Skin of body (tissue), 2 donors: ENCODE results near the gene NFATC1. TPM values are rescaled to one million over a fixed set of nuclear protein-coding genes. Genes with fewer than 3 reads are reported as not detected.
A peak's percentile ranks its signal among the peaks of the same experiment; 100 is the strongest.
"Not testable (repeated sequence)": the region's sequence is repeated elsewhere in the genome, so short reads cannot be mapped to it uniquely, and the experiment has no call there.

Experiments used
- DNase-seq: peaks from one replicate; lab custom pipeline; 2025; lab: John Stamatoyannopoulos, UW
- total RNA-seq: library from RNA; depleted of rRNA; stranded (reverse); fragments of >200 nt; gene quantifications from one replicate; pipeline ENCODE4 v1.2.3, GENCODE V29; 2014

The NFATC1 gene
- total RNA-seq, 1 donor from 2014 or later, result 18.7 TPM

- no peak for DNase-seq
Measured at GRCh38 chr18:79472176-79472575, 76.4 kb downstream of the NFATC1 start.

GRCh38 chr18:79472946-79473345, 77.2 kb downstream of the NFATC1 start:
- no peak for DNase-seq

- DNase-seq, result no peak
Measured at GRCh38 chr18:79476031-79476917, 80.5 kb downstream of the NFATC1 start.

- DNase-seq, result no peak
Measured at GRCh38 chr18:79476918-79477571, 81.3 kb downstream of the NFATC1 start.

- no peak for DNase-seq
Measured at GRCh38 chr18:79477711-79478483, 82.2 kb downstream of the NFATC1 start.

- no peak for DNase-seq
Measured at GRCh38 chr18:79478484-79479115, 82.9 kb downstream of the NFATC1 start.

- no peak for DNase-seq
Measured at GRCh38 chr18:79479116-79479760, 83.5 kb downstream of the NFATC1 start.

- DNase-seq, result no peak
Measured at GRCh38 chr18:79479761-79480161, 84.0 kb downstream of the NFATC1 start.

GRCh38 chr18:79480171-79481045, 84.7 kb downstream of the NFATC1 start:
- DNase-seq, result no peak

- no peak for DNase-seq
Measured at GRCh38 chr18:79481046-79481790, 85.5 kb downstream of the NFATC1 start.

- not testable (repeated sequence) for DNase-seq
Measured at GRCh38 chr18:79483393-79483792, 87.7 kb downstream of the NFATC1 start.

GRCh38 chr18:79483971-79484491, 88.3 kb downstream of the NFATC1 start:
- DNase-seq, result no peak

GRCh38 chr18:79484661-79485621, 89.2 kb downstream of the NFATC1 start:
- DNase-seq, result peak; percentile 84

GRCh38 chr18:79485788-79486355, 90.1 kb downstream of the NFATC1 start:
- peak; percentile 47 for DNase-seq

GRCh38 chr18:79486356-79487182, 90.8 kb downstream of the NFATC1 start:
- no peak for DNase-seq

GRCh38 chr18:79487183-79487800, 91.6 kb downstream of the NFATC1 start:
- no peak for DNase-seq
